HG03103 (cell line): ENCODE measurements around the gene PRG2.
"Not testable (repeated sequence)": the region's sequence is repeated elsewhere in the genome, so short reads cannot be mapped to it uniquely, and the experiment has no call there.

Experiments used
- ATAC-seq: cut with Tn5 transposase; IDR thresholded peaks from one replicate; pipeline ENCODE4 v1.9.1; 2021; ENCODE audit warnings: low read depth; ENCODE audit not compliant: unreplicated experiment

The PRG2 gene

DNA sequence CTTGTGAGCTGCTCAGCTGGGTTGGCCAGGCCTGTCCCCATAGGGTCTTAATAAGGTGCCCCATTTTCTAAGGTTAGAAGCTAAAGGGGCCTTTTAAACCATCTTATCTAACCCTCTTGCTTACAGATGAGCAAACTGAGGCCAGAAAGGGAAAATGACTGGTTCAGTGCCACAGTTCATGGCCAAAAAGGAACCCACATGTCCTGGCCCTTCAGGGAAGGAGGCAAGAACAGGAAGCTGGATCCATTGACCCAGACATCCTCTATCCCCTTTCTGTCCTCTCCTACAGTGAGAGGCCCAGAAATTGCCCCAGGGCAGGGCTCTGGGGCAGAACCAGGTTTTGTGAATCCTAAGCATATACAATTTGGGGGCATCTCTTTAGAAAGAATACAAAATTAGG is 19.5 kb downstream of the PRG2 start:
- no peak for ATAC-seq

DNA sequence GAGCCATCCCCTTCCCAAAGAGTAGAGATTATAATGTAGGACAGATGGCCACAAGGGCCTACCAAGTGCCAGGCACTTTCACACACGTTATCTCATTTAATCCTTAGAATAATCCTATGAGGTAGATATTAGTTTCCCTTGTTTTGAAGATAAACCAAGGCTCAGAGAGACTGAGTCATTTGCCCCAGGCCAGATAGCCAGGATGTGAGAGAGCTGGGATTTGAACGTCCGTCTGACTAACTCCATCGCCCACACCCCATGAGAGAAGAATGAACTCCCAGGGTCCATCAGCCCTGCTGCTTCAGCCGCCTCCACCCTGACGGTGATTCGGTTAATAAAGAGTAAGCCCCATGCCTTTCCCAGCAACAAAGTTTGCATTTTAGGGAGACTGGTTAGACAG is 20.2 kb downstream of the PRG2 start:
- no peak for ATAC-seq

DNA sequence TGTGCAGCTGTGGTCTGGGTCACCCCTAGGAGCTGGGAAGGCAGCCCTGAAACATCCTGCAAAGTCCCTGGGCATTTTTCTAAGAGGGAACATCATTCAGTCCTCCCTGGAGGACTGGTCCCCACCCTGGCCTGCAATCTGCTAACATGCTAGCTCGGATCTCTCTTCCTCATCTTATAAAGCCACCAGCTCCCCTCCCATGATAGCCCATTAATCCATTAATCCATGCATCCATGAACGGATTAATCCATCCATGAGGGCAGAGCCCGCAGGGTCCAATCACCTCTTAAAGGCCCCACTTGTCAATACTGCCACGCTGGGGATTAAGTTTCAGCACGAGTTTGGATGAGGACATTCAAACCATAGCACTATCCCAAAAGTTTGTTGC is 21.6 kb downstream of the PRG2 start:
- ATAC-seq, result no peak

DNA sequence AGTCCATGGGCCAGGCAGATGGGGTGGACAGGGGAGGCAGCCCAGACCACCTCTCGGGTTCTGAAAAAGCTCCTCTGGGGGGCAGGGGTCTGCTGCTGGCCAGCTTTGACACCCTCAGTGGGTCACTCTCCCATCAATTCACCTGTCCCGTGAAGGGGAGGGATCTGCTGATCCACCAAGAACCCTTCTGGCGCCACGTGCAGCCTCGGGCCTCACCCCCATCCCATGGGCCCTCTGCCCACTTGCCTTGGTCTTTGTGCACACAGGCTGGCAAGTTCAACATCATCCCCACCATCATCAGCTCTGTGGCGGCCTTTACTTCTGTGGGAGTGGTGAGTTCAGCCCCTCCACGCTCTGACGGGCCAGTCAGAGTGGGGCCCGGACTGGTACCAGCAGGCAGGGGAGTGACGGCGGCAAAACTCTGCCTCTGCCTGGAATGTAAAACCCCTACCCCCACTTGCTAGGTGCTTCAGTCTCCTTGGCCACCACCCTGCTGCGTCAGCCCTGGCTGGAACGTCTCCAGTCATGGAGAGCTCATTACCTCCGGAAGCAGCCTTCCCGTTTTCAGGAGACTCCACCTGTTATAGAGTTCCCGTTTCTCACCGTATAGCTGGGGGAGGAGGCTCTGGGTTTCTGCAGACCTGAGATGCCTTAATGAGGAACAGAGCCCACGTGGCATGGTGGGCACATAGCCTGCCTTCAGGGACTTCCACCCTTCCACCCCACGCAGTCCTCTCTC is 22.2 kb downstream of the PRG2 start:
- ATAC-seq, result no peak

DNA sequence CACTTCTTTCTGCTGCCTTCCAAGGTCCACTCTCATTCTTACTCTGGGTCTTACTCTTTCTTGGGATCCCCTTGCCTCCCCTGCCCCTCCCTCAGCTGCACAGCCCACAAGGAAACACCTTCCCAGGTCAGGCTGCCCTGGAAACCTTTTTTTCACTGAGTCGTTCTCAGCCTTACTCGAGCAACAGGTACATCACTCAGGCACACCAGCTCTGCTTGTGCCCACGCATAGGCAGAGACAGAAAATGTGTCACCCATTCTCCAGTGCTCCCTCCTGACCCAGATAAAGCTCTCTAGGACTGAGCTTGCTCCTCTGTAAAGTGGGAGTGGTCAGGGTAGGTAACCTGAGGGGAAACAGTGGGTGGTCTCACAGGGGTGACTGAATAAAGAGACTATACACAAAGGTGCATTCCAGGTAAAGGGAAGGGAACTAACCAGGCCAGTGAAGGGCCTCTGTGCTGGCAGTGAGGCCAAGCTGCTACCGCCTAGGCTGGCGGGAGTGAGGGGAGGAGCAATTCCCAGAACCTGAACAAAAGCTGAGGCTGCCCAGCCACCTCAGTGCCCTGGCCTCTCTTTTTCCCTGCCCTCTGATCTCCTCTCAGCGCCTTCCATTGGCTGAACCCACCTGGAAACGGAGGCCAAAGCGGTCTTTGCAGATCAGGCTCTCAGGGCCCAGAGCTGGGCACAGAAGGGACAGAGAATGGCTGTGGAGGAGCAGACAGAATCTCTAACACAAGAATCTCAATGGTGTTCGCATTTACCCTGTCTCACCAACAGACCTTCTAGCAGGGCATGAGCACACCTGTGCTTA is 25.4 kb downstream of the PRG2 start:
- ATAC-seq, result no peak

DNA sequence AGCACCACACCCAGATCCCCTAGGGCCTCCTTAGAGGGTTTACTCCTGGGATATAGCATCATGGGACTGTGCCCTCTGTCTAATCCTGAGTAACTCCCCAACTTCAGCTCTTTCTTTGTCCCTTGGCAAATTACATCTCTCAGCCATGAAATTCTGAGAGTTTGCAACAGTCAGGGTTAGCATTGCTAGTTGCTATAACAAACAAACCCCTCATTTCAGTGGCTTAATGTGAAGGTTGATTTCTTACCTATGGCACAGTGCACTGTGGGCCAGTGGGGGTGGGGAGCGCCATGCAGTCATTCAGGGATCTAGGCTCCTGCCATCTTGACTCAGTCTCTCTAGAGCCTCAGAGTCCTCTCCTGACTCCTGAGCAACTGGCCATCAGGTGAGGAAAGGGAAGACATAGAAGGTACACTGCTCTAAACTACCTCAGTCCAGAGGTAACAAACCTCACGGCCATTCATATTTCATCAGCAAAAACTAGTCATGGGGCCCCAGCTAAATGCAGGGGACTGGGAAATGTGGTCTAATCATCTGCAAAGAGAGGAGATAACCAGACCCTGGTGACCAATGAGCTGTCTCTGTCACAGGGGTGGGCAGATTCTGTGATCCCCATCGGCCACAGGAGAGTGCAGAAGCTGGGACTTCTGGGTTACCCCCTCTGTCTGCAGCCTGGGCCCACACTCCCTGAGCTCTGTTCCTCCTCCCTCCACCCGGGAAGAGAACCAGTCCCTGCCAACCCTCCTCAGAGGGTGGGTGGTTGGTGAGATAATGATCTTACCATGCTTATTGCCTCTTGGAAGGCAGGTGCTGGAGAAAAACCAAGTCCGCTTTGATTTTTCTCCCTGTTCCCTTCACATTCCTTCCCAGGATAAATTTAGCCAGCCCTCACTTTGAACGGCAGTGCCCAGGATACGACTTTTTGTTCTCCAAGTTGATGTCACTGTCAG is 27.0 kb downstream of the PRG2 start:
- no peak for ATAC-seq

DNA sequence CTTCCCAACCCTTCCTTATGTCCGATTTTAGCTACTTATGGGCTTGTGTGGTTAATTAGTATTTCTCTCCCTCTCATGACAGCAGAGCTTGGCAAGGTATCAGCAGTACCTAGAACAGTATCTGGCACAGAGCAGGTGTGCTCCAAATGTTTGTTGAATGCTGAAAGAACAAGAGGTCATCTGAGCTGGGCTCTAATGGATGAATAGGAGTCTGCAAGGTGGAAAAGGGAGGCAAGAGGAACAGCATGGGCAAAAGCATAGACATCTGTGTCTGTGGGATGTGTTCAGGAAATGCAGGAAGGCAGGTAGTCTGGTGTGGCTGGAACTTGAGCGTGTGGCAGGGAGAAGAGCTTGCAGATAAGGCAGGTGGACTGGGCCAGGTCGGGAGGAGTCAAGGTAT is 28.5 kb downstream of the PRG2 start:
- ATAC-seq, result no peak

DNA sequence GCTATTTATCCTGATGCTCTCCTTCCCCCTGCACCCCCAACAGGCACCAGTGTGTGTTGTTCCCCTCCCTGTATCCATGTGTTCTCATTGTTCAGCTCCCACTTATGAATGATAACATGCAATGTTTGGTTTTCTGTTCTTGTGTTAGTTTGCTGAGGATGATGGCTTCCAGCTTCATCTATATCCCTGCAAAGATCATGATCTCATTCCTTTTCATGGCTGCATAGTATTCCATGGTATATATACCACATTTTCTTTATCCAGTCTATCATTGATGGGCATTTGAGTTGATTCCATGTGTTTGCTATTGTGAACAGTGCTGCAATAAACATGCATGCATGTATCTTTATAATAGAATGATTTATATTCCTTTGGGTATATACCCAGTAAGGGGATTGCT is 29.0 kb downstream of the PRG2 start:
- not testable (repeated sequence) for ATAC-seq

GRCh38 chr11:57360991-57361390 is 29.5 kb downstream of the PRG2 start:
- no peak for ATAC-seq

- ATAC-seq, result no peak
Measured at GRCh38 chr11:57359896-57360690, 30.4 kb downstream of the PRG2 start.

- ATAC-seq, result no peak
Measured at GRCh38 chr11:57359396-57359795, 31.1 kb downstream of the PRG2 start.

DNA sequence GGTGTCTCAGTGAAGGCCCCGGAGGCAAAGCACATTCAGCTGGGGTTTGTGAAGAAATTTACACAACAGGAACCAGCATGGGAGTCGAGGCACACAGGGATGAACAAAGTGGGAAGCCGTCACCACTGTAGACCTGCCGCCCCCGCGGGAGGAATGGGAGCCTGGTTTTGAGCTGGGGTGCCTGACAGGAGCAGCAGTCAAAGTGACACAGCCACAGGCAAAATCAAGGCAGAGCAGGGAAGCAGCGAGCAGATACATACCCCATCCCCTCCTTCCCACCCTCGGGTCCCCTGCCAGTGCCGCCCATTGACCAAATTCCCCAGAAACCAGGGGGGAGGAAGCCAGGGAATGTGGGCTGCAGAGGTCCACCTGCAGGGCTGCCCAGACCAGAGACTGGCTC is 31.5 kb downstream of the PRG2 start:
- ATAC-seq, result no peak

DNA sequence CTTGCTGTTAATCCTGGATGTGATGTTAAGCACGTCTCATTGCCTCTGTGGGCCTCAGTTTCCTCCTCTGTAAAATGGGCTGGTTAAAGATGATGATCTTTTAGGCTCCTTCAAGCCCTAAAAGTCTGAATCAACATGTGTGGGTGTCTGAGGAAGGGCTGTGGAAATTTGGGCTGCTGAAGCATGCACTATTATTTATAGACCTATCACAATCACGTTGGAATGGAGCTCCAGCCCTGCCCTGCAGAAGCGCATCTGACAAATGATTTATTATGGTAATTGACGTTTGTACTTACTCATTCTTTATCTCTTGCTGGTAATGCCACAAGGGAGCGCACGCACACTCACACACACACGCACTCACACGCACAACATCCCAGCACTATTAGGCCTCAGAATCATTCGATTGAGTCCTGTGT is 31.9 kb downstream of the PRG2 start:
- no peak for ATAC-seq

GRCh38 chr11:57357856-57358255 is 32.6 kb downstream of the PRG2 start:
- no peak for ATAC-seq

GRCh38 chr11:57357310-57357709 is 33.1 kb downstream of the PRG2 start:
- no peak for ATAC-seq

DNA sequence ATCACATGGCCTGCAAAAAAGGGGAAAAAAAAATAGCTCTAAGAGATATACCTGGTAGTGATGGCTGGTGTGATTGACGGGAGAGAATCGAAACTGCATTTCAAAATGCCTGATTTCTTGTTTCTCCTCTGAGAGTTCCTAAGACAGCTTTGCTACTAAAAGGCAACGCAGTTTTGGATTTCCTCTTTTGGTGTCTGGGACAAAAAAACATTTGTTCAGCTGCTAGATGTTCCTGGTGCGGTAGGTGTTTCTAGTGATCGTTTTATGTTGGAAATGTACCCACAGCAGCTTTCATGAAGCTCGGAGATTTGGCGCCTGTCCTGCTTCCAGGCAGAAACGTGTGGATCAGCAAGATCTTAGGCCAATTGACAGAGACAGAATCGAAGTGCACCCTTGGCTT is 34.2 kb downstream of the PRG2 start:
- ATAC-seq, result no peak

DNA sequence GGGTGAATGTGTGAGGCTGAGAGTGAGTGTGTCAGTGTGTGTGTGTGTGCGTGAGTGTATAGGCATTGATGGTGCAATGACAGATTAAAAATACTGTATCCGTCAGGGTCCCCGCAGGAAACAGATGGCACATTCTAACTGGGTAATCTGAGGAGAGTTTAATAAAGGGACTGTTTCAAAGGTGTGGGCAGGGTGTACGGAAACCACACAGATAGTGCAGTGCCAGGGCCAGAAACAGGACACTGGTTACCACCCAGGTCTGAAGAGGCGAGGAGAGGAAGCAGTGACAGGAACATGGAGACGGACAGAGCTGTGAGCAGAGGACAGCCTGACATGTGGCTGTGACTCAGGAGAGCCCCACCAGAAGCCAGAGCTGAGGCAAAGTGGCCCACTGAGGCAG is 35.8 kb downstream of the PRG2 start:
- ATAC-seq, result no peak

DNA sequence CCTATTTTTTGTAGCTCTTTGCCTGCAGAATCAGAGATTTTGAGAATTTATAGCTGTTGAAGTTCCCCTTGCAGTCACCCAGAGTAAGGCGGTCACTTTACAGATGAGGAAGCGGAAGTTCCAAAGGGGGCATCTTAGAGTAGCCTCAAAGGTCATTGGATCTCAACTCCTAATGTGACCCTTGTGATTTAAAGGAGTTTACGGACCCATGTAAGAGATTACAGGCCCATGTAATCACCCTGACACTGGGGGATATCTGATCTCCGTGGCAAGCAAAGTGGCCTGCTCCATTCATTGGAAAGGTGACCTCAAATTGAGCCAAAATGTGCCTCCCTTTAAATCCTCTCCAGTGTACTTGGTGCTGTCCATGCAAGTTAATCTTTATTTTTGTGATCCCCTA is 36.6 kb downstream of the PRG2 start:
- ATAC-seq, result no peak

GRCh38 chr11:57353446-57353845 is 37.0 kb downstream of the PRG2 start:
- no peak for ATAC-seq

- no peak for ATAC-seq
Measured at GRCh38 chr11:57353036-57353435, 37.4 kb downstream of the PRG2 start.
